HT1080 (cell line): ENCODE results near the gene C16orf82. TPM values are rescaled to one million over a fixed set of nuclear protein-coding genes. Genes with fewer than 3 reads are reported as not detected.

Experiments
- DNase-seq: peaks from one replicate; pipeline ENCODE4 v3.0.0-alpha.2; 2015; ENCODE audit warnings: low read depth
- polyA plus RNA-seq, 2 experiments: library from polyadenylated mRNA; depleted of rRNA; stranded (reverse); fragments of >200 nt; gene quantifications; 2 replicates each; pipeline ENCODE4 v1.2.3, GENCODE V29; 2015
- total RNA-seq: library from RNA; depleted of rRNA; stranded (reverse); fragments of >200 nt; shearing (Covaris generic); gene quantifications from 2 replicates; pipeline ENCODE4 v1.2.3, GENCODE V29; 2014; rRNA removed

The C16orf82 gene
- not detected in 2 replicates for total RNA-seq
- polyA plus RNA-seq (2015; cell fraction: cytosol; rRNA removed), result not detected in 2 replicates
- polyA plus RNA-seq (2015; cell fraction: nucleus; rRNA removed), result not detected in 2 replicates

GRCh38 chr16:27066668-27067537 is at the start of gene C16orf82:
Gene C16orf82, plus strand, starts transcription at chr16:27066927.
- no peak for DNase-seq

- no peak for DNase-seq
These were observed 46.7 kb upstream of the C16orf82 start for GRCh38 chr16:27020031-27020430.

GRCh38 chr16:27024010-27024409 is 42.7 kb upstream of the C16orf82 start:
- no peak for DNase-seq

- no peak for DNase-seq
These were observed 41.1 kb upstream of the C16orf82 start for GRCh38 chr16:27025581-27025980.

- DNase-seq, result no peak
These were observed 38.8 kb upstream of the C16orf82 start for GRCh38 chr16:27027971-27028370.

- no peak for DNase-seq
These were observed 38.1 kb upstream of the C16orf82 start for GRCh38 chr16:27028591-27029110.

GRCh38 chr16:27029525-27029924 is 37.2 kb upstream of the C16orf82 start:
- no peak for DNase-seq

GRCh38 chr16:27033281-27033979 is 33.3 kb upstream of the C16orf82 start:
- DNase-seq, result no peak

- no peak for DNase-seq
These were observed 26.0 kb upstream of the C16orf82 start for GRCh38 chr16:27040732-27041131.

GRCh38 chr16:27046958-27047518 is 19.7 kb upstream of the C16orf82 start:
- DNase-seq, result no peak

GRCh38 chr16:27048316-27048715 is 18.4 kb upstream of the C16orf82 start:
- DNase-seq, result peak; percentile 7

GRCh38 chr16:27049117-27049516 is 17.6 kb upstream of the C16orf82 start:
- DNase-seq, result no peak

GRCh38 chr16:27052007-27052406 is 14.7 kb upstream of the C16orf82 start:
- DNase-seq, result no peak

- no peak for DNase-seq
These were observed 12.7 kb upstream of the C16orf82 start for GRCh38 chr16:27053996-27054395.

- DNase-seq, result no peak
These were observed 8.4 kb upstream of the C16orf82 start for GRCh38 chr16:27058299-27058698.

- no peak for DNase-seq
These were observed 4.0 kb downstream of the C16orf82 start for GRCh38 chr16:27070776-27071175.

GRCh38 chr16:27073733-27074132 is 7.0 kb downstream of the C16orf82 start:
- no peak for DNase-seq

- no peak for DNase-seq
These were observed 14.2 kb downstream of the C16orf82 start for GRCh38 chr16:27080895-27081294.

GRCh38 chr16:27083861-27084261 is 17.1 kb downstream of the C16orf82 start:
- no peak for DNase-seq

- DNase-seq, result no peak
These were observed 17.7 kb downstream of the C16orf82 start for GRCh38 chr16:27084307-27085028.

GRCh38 chr16:27085182-27085581 is 18.5 kb downstream of the C16orf82 start:
- DNase-seq, result no peak
